Measurements from ENCODE around the gene CABP4.

The CABP4 gene

GRCh38 chr11:67455054-67455453, at the start of gene CABP4:
Gene CABP4, plus strand, starts transcription at chr11:67455354. Its CDS starts 70 bp downstream, at chr11:67455424.
- Histone ChIP-seq H3K27ac (no peak within 1 kb of the TSS), H3K9me3 (ENCODE audit: control insufficient read depth, low read length) (no peaks in the 10 kb centered on the region), H3K36me3 (ENCODE audit: control insufficient read depth, insufficient read depth, low read length) (no peaks in the 10 kb centered on the region), H3K4me3 (ENCODE audit: low read depth, low read length) (no peak within 1 kb of the TSS), H3K27me3 (ENCODE audit: control insufficient read depth, insufficient read depth, low read length) (no peaks in the 10 kb centered on the region), H3K79me2 (no peaks in the 10 kb centered on the region), H2AFZ (no peak within 1 kb of the TSS), H3K4me1 (no peaks in the 10 kb centered on the region), H3K4me2 (ENCODE audit: low read length) (no peak within 1 kb of the TSS), H3K9ac (no peak within 1 kb of the TSS)
- TF ChIP-seq CTCF (IDR thresholded peaks at IDR 0.05), result no peak

GRCh38 chr11:67405688-67406339, 49.3 kb upstream of the CABP4 start:
- Histone ChIP-seq H3K4me3 (ENCODE audit: low read depth, low read length) (no peak overlapping the region), H3K27me3 (ENCODE audit: control insufficient read depth, insufficient read depth, low read length) (no peaks in the 10 kb centered on the region), H3K79me2 (no peaks in the 10 kb centered on the region)

GRCh38 chr11:67406420-67406968, 48.7 kb upstream of the CABP4 start:
- Histone ChIP-seq H3K36me3 (ENCODE audit: control insufficient read depth, insufficient read depth, low read length) (no peaks in the 10 kb centered on the region), H3K9ac (no peak overlapping the region), H3K9me3 (ENCODE audit: control insufficient read depth, low read length) (no peaks in the 10 kb centered on the region), H3K4me1 (no peaks in the 10 kb centered on the region), H2AFZ (no peak overlapping the region), H3K27ac (no peak overlapping the region), H3K4me3 (ENCODE audit: low read depth, low read length) (no peak overlapping the region), H3K27me3 (ENCODE audit: control insufficient read depth, insufficient read depth, low read length) (no peaks in the 10 kb centered on the region), H3K4me2 (ENCODE audit: low read length) (no peak overlapping the region), H3K79me2 (no peaks in the 10 kb centered on the region)
- TF ChIP-seq CTCF (IDR thresholded peaks at IDR 0.05), result no peak

More at GRCh38 chr11:67405688-67406339, 49.3 kb upstream of the CABP4 start:
- no peak for TF ChIP-seq CTCF (IDR thresholded peaks at IDR 0.05)
- Histone ChIP-seq H3K4me1 (no peaks in the 10 kb centered on the region), H3K36me3 (ENCODE audit: control insufficient read depth, insufficient read depth, low read length) (no peaks in the 10 kb centered on the region), H3K9me3 (ENCODE audit: control insufficient read depth, low read length) (no peaks in the 10 kb centered on the region), H3K27ac (no peak overlapping the region), H2AFZ (no peak overlapping the region), H3K4me2 (ENCODE audit: low read length) (no peak overlapping the region), H3K9ac (no peak overlapping the region)

GRCh38 chr11:67406969-67407687, 48.0 kb upstream of the CABP4 start:
- Histone ChIP-seq H3K36me3 (ENCODE audit: control insufficient read depth, insufficient read depth, low read length) (no peaks in the 10 kb centered on the region), H3K27me3 (ENCODE audit: control insufficient read depth, insufficient read depth, low read length) (no peaks in the 10 kb centered on the region), H3K27ac (no peak overlapping the region), H3K9me3 (ENCODE audit: control insufficient read depth, low read length) (no peaks in the 10 kb centered on the region), H2AFZ (no peak overlapping the region), H3K4me1 (no peaks in the 10 kb centered on the region), H3K4me2 (ENCODE audit: low read length) (no peak overlapping the region), H3K79me2 (no peaks in the 10 kb centered on the region), H3K9ac (no peak overlapping the region), H3K4me3 (ENCODE audit: low read depth, low read length) (no peak overlapping the region)
- TF ChIP-seq CTCF (IDR thresholded peaks at IDR 0.05), result peak; percentile 11

Data from parathyroid adenoma (tissue), 2 donors.